GM19395 (cell line): ENCODE data around the gene DBNDD1.

Source experiments
- ATAC-seq: cut with Tn5 transposase; IDR thresholded peaks from one replicate; pipeline ENCODE4 v1.9.1; 2021; ENCODE audit warnings: mild to moderate bottlenecking, moderate library complexity; ENCODE audit not compliant: unreplicated experiment

The DBNDD1 gene

DNA sequence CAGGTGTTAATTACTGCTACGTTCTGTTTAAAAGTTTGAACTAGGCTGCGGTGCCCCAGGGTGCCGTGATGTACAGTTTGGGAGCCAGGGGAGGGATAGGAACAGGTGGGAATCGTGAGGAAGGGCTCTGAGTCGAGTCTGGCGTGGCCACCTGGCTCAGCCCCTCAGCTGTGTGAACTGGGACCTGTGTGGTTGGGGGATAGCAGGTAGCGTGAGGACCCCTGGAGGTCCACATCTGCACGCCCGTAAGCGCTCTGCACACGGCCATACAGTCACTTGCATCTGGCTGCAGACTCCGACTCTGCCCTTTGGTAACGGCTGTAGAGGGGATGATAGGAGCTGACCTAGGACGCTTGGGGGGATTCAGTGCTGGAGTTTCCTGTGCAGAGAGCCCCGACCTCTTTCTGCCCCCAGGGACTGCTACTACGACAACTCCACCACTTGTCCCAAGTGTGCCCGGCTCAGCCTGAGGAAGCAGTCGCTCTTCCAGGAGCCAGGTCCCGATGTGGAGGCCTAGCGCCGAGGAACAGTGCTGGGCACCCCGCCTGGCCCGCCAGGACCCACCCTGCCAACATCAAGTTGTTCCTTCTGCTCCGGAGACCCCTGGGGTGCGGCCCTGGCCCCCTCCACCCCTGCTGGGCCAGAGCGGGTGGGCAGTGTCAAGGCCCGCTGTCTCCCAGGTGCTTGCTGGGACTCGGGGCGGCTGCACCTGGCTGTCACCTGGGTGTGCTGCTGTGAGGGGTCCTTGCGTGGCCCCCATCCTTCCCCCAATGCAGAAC is 53.6 kb downstream of the DBNDD1 start:
- ATAC-seq = no peak

- ATAC-seq = no peak
These were observed 55.1 kb downstream of the DBNDD1 start for GRCh38 chr16:89964201-89964600.

DNA sequence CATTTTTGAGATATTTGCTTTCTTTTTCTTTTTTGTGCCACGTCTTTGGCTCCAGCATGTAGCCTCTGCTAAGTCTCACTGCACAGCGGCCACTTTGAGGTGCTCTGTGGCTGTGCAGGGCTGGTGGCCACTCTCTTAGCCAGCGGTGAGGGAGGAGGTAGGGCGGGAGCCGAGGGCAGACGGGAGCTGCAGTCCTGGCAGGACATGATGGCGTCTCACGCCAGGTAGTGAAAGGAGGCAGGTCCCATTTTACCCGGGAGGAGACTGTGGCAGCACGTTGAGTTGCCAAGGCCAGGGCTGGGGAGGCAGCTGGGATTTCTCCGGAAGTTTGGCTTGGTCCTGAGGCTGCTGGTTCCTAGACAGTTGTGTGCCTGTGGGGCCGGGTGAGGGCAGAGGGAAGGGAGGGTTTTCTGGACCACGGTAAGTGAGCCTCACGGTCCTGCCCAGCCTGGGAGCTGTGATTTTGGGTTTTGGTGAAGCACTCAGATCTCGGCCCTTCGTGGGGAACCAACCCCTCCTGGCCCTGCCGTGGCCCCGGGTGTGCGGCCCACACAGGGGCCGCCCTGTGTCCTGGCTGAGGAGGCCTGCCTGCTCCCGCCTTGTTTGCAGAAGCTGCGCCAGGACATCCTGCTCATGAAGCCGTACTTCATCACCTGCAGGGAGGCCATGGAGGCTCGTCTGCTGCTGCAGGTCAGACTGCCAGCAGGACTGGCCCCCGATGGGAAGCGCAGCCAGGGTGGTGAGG is 56.3 kb downstream of the DBNDD1 start:
- ATAC-seq = no peak

GRCh38 chr16:89961920-89962319 is 57.3 kb downstream of the DBNDD1 start:
- no peak for ATAC-seq

DNA sequence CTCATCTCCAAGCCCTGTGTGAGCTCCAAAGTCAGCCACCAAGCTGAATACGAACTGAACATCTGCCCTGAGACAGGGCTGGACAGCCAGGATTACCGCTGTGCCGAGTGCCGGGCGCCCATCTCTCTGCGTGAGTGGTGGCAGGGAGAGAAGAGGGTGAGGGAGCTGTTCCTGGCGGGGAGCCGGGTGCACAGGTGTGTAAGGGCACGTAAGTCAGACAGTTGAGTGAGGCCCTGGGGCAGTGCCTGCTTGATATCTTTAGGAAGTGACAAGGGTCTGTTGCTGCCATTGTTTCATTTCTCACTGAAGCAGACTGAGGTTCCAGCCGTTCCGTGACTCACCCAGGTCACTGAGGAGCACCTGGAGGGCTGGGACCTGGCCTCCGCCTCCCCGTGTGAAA is 58.3 kb downstream of the DBNDD1 start:
- ATAC-seq = no peak

DNA sequence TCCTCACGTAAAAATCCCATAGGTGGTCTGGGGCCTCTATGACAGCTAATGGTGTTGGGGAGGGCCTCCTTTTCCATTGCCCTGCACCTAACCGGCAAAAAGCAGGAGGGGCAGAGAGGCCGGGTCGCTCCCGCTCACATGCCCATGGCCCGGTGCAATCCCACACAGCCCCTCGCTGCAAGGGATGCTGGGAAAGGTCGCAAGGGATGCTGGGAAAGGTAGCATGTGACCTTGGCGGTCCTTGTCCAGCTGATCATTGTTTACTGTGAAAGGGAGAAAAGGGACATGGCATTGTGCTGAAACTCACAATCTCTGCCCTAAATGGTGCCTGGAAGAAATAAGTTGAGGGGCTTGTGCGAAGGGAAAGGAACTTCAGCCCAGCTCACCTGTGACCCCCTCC is 60.7 kb downstream of the DBNDD1 start:
- ATAC-seq = no peak

- no peak for ATAC-seq
These were observed 61.2 kb downstream of the DBNDD1 start for GRCh38 chr16:89958068-89958467.

- no peak for ATAC-seq
These were observed 62.0 kb downstream of the DBNDD1 start for GRCh38 chr16:89957216-89957785.

GRCh38 chr16:89956505-89957215 is 62.6 kb downstream of the DBNDD1 start:
- no peak for ATAC-seq

DNA sequence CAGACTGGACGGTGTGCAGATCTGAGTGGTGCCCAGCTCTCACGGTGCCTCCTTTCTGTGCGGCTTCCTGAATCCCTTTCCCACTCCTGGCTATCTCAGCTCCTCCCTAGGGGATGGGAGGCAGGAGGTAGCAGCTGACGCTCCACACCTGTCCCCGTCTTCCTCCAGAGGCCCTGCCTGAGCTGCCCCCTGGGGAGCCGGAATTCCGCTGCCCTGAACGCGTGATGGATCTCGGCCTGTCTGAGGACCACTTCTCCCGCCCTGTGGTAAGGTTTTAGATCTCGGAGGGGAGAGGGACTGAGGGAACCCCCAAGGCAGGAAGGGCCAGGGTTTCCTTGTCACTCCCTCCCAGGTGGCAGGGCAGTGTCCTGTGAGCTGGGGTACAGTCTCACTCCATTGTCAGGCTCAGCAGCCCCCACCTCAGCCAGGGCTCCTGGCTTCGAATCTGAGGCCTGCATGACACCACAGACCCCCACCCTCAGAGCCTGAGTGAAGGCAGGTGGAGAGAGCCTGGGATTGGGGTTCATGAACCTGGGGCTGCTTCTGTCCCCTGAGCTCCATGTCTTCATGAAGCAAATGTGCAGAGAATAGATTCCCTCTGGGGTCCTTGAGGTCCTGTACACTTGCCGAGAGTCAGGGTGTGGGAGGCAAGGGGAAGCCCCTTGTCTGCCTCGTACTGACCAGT is 64.1 kb downstream of the DBNDD1 start:
- no peak for ATAC-seq
